CD1c-positive myeloid dendritic cell (primary cell): ENCODE measurements around the gene DENND4C.
"Not testable (repeated sequence)": the region's sequence is repeated elsewhere in the genome, so short reads cannot be mapped to it uniquely, and the experiment has no call there.

Experiments
- DNase-seq: peaks from one replicate; pipeline ENCODE4 v3.0.0-alpha.2; 2016; ENCODE audit errors: extremely low spot score

DENND4C gene

GRCh38 chr9:19410195-19410503, 179.7 kb downstream of the DENND4C start:
- no peak for DNase-seq

- DNase-seq = no peak
These were observed 180.1 kb downstream of the DENND4C start for GRCh38 chr9:19410594-19410993.

- no peak for DNase-seq
These were observed 180.8 kb downstream of the DENND4C start for GRCh38 chr9:19411316-19411715.

- DNase-seq = not testable (repeated sequence)
These were observed 183.0 kb downstream of the DENND4C start for GRCh38 chr9:19413456-19413855.

GRCh38 chr9:19416143-19416542, 185.7 kb downstream of the DENND4C start:
- DNase-seq = no peak

- no peak for DNase-seq
These were observed 190.4 kb downstream of the DENND4C start for GRCh38 chr9:19420877-19421276.
